Activated CD8-positive, alpha-beta T cell treated with anti-CD3 and anti-CD28 coated beads, Interleukin-2, amount 10 ng/mL, durations not matched to agents 7 days and 5 days (primary cell): ENCODE measurements around the gene ARPC1A. TPM values are rescaled to one million over a fixed set of nuclear protein-coding genes. Genes with fewer than 3 reads are reported as not detected.

Source experiments
- ATAC-seq: fragments of 150-1000 bp; cut with Tn5 transposase; one replicate; pipeline ENCODE4 v1.10.0; 2021; ENCODE audit warnings: moderate library complexity
- CTCF ChIA-PET: fragments of 350-600 bp; sonication (Branson Sonifier 250); formaldehyde crosslinking; loops from one replicate; lab custom pipeline; 2021; ENCODE audit warnings: antibody characterized with exemption; lab: Charles Lee
- POLR2A ChIA-PET: fragments of 350-600 bp; sonication (Branson Sonifier 250); formaldehyde crosslinking; loops from one replicate; lab custom pipeline; 2021; ENCODE audit warnings: antibody characterized with exemption; lab: Charles Lee
- DNase-seq: peaks from one replicate; pipeline ENCODE4 v3.0.0-alpha.2; 2020
- H3K27ac Mint-ChIP-seq: one replicate; pipeline ENCODE4 v1.8.0; 2021; ENCODE audit warnings: mild to moderate bottlenecking, mixed read lengths
- H3K27me3 Mint-ChIP-seq: one replicate; pipeline ENCODE4 v1.8.0; 2021; ENCODE audit warnings: low read depth, mixed read lengths
- H3K36me3 Mint-ChIP-seq: one replicate; pipeline ENCODE4 v1.8.0; 2021; ENCODE audit warnings: low read depth, mixed read lengths
- H3K4me1 Mint-ChIP-seq: one replicate; pipeline ENCODE4 v1.8.0; 2021; ENCODE audit warnings: low read depth, mixed read lengths
- H3K4me3 Mint-ChIP-seq: one replicate; pipeline ENCODE4 v1.8.0; 2021; ENCODE audit warnings: mild to moderate bottlenecking, mixed read lengths
- H3K9me3 Mint-ChIP-seq: one replicate; pipeline ENCODE4 v1.8.0; 2022; ENCODE audit warnings: mixed read lengths; ENCODE audit not compliant: insufficient read depth
- total RNA-seq, 2 experiments: library from RNA; stranded (reverse); gene quantifications; one replicate each; pipeline ENCODE4 v1.2.3, GENCODE V29; 2021

Gene ARPC1A
- total RNA-seq, 2 experiments from 2014 or later = 51.4 to 56.1 TPM

DNA sequence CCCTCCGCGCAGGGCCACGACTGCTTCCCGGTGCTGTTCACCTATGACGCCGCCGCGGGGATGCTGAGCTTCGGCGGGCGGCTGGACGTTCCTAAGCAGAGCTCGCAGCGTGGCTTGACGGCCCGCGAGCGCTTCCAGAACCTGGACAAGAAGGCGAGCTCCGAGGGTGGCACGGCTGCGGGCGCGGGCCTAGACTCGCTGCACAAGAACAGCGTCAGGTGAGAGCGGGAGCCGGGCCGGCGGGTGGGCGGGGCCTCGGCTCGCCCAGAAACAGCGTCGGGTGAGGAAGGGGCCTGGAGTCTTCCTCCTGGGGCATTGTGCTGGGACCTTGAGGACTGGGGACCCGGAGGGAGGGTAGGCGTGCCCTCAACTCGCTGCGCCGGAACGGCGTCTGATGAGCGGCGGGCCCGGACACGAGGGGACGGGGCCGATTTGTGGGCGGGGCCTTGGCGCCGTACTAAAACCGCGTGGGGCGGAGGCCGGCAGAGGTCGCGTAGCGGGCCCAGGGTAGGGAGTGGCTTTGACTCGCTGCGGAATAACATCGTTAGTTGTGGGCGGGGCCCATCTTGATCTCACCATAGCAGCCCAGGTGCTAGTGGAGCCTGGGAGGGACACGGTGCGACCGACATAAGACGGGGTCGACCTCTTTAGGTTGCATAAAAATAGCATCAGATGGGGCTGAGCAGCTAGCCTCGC lies 67.1 kb downstream of the ARPC1A start:
- Mint-ChIP-seq H3K27me3 (no peaks in the 10 kb centered on the region), H3K36me3 (peaks cover 72% of the 10 kb centered on the region), H3K4me3 (peak overlapping the region; percentile 62), H3K9me3 (no peaks in the 10 kb centered on the region), H3K27ac (peak overlapping the region; percentile 86), H3K4me1 (peaks cover 32% of the 10 kb centered on the region)
- ATAC-seq (peak; percentile 96), DNase-seq (peak; percentile 89)
- POLR2A ChIA-PET = interaction anchor here (0.5 to 3.1 kb wide), 7 partner anchors 8 to 50 kb away, joined by 3 to 23 read pairs (median 6); partner anchors contain the start of genes BUD31 and PDAP1
- CTCF ChIA-PET = interaction anchor here (1.0 to 4.5 kb wide), 2 partner anchors 15 to 27 kb away, joined by 3 to 17 read pairs; partner anchors contain the start of genes BUD31 and PDAP1

DNA sequence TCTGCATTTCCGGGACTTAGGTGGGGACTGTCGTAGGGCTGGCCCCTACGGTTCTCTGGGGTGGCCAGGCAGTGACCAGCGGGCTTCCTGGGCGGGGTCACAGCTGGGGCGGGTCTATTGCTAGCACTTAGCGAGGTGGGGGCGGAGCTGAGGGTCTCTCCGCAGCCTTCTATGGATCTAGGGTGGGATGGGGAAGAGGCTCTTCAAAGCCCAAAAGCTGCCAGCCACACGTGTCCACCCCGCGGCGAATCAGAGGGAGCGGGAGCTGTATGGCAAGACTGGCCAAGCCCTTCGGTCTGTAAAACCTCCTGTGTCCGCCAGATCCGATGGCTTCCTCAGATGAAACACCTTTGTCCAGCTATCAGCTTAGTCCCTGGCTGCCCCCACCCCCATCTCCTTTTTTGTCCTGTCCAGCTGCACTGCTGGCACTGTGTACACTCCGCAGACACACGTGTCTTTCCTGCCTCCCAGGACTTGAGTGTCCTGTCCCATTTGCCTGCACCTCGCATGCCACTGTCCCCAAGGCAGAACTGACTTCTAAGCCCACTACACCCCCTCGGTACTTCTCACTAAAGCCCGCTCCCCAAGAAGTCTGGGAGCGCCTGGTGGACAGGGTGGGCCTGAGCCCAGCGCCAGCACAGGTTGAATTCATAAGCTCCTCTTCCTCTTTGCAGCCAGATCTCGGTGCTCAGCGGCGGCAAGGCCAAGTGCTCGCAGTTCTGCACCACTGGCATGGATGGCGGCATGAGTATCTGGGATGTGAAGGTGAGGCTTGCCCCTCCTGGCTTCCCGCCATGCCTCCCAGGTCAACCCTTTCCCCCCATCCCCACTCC lies 67.9 kb downstream of the ARPC1A start:
- Mint-ChIP-seq H3K27me3 (no peaks in the 10 kb centered on the region), H3K9me3 (no peaks in the 10 kb centered on the region), H3K4me3 (peak overlapping the region; percentile 62), H3K27ac (peak overlapping the region; percentile 86), H3K36me3 (peaks cover 71% of the 10 kb centered on the region), H3K4me1 (peaks cover 33% of the 10 kb centered on the region)
- POLR2A ChIA-PET = interaction anchor here (0.5 to 3.1 kb wide), 8 partner anchors 11 to 514 kb away, joined by 3 to 23 read pairs (median 3); partner anchors contain the start of genes BUD31 and PDAP1
- DNase-seq (no peak), ATAC-seq (no peak)
- CTCF ChIA-PET = interaction anchor here (1.0 to 4.5 kb wide), 2 partner anchors 14 to 28 kb away, joined by 3 to 17 read pairs; partner anchors contain the start of genes BUD31 and PDAP1

DNA sequence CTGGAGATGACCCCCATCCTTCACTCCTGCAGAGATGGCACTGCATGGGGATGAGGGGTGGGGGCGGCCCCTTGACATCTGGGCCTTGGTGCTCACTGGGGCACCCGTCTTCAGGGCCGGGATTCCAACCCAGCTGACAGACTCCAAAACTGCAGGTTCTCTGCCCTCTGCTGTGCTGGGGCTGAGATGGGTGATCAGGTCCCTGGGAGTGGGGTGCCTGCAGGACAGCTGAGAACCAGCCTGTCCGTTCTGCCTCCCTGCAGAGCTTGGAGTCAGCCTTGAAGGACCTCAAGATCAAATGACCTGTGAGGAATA lies 68.4 kb downstream of the ARPC1A start:
- no peaks in the 10 kb centered on the region for H3K27me3 Mint-ChIP-seq
- H3K4me3 Mint-ChIP-seq = no peak overlapping the region
- H3K36me3 Mint-ChIP-seq = peaks cover 73% of the 10 kb centered on the region
- H3K4me1 Mint-ChIP-seq = peaks cover 37% of the 10 kb centered on the region
- H3K9me3 Mint-ChIP-seq = no peaks in the 10 kb centered on the region
- ATAC-seq = no peak
- ChIA-PET CTCF (interaction anchor here (4.5 kb wide), 1 partner anchor 14 kb away, joined by 17 read pairs; the partner anchor contains the start of genes BUD31 and PDAP1), POLR2A (interaction anchor here (0.5 to 3.1 kb wide), 7 partner anchors 10 to 514 kb away, joined by 3 to 23 read pairs (median 3); partner anchors contain the start of genes BUD31 and PDAP1)
- H3K27ac Mint-ChIP-seq = peak overlapping the region; percentile 15
- no peak for DNase-seq

DNA sequence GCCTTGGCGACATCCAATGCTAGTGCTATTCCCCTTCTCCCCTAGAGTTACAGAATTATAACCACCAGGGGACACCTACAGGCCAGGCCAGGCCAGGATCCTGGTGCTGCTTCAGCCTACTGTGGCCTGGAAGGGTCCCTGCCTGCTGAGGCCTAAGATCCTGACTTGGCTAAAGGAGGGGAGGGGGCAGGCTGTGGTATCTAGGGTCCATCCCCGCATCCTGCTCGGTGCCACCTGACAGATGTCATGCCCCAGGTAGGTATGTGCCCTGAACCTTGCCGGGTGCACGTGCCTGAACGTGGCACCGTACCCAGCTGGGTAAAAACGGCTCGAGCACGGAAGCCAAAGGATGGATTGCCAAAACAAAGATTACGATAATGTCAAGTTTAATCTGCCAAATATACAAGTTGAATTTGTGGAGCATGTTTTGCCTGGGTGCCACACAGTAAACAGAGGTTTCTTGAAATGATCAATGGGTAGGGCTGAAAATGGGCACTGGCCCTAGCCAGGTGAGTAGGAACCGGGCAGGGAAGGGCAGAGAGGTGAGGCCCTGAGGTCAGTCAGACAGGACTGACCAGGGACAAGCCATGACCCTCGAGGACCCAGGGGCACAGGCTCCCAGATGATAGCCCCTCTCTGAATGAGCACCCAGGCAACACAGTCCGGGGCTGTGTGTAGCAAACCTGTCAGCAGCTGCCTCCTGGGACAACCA lies 70.1 kb downstream of the ARPC1A start:
- DNase-seq = no peak
- no peak overlapping the region for H3K27ac Mint-ChIP-seq
- no peak overlapping the region for H3K4me3 Mint-ChIP-seq
- ChIA-PET CTCF (interaction anchor here (4.5 kb wide), 1 partner anchor 12 kb away, joined by 17 read pairs; the partner anchor contains the start of genes BUD31 and PDAP1), POLR2A (interaction anchor here (1.0 to 1.2 kb wide), 3 partner anchors 10 to 15 kb away, joined by 3 read pairs; partner anchors contain the start of genes BUD31 and PDAP1)
- H3K9me3 Mint-ChIP-seq = no peaks in the 10 kb centered on the region
- ATAC-seq = no peak
- peaks cover 75% of the 10 kb centered on the region for H3K36me3 Mint-ChIP-seq
- peaks cover 36% of the 10 kb centered on the region for H3K4me1 Mint-ChIP-seq
- H3K27me3 Mint-ChIP-seq = no peaks in the 10 kb centered on the region

DNA sequence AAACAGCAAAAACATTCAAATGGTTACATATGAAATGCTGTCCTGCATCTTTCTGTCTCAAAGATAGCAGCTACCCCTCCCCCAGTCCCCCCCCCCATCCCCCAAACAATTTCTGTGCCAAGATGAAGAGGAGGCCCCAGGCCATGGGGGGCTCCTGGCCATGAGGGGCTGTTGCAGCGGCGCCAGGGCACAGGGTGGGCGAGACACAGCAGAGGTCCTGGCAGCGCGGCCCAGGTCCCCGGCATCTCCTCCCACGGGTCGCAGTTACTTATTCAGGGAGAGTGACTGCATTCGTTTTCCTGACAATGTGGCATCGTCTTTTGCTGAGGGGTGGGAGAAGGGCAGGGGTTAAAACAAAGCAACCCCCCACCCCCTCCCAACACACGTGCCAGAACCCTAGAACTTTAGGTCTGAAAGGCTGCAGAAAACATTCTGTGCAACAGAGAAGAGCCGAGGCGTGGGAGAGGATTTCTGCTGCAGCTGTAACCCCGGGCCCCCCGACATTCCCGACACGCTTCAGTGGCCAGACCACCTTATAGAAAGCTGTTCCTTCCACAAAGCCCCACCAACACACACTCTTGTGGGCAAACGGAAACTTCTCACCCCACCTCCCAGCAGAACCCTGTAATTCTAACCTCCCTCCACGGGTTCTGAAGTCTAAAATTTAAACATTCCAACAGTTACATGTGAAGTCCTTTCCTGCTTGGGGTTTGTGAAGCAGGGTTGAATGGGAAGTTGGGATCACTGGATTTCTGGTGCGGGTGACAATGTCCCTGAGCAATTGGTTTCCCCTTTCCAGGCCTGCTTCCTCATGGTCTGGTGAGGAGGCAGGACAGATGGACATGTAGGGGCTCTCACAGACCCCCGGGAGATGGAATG lies 71.0 kb downstream of the ARPC1A start:
- Mint-ChIP-seq H3K9me3 (no peaks in the 10 kb centered on the region), H3K27ac (peak overlapping the region; percentile 56), H3K36me3 (peaks cover 76% of the 10 kb centered on the region), H3K4me1 (peaks cover 29% of the 10 kb centered on the region), H3K4me3 (no peak overlapping the region), H3K27me3 (no peaks in the 10 kb centered on the region)
- CTCF ChIA-PET = no interaction called here
- POLR2A ChIA-PET = interaction anchor here (1.0 to 1.2 kb wide), 3 partner anchors 10 to 16 kb away, joined by 3 read pairs; partner anchors contain the start of genes BUD31 and PDAP1
- ATAC-seq (no peak), DNase-seq (no peak)

DNA sequence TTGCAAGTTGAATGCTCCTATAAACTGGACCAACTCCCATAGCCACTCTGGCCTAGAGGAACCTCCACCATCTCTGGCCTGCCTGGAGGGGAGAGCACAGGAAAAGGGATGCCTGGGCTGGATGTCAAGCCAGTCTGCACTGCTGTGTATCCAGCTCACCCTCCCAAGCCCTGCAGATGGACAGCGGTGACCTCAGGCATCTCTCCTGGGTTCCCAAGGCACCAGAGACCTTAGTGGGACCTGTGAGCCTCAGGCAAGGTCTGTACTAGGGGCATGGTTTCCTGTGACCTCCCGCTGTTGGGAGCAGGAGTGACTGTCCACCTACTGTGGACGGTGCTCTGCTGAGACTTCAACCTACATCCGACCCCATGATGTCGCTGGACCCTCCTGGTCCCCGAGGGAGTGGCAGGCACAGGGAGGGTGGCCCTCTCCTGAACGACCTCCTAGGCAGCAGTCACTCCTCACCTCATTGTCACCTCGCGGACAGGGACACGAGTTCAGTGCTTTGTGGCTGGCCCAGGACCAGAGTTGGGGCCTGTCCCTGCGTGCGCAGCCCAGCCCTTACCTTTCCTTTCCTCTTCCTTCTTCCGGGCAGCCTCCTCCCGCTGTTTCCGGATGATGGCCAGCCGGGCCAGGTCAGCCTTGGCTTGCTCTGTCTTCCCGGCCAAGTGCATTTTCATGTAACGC lies 71.7 kb downstream of the ARPC1A start:
- ChIA-PET CTCF (no interaction called here), POLR2A (interaction anchor here (1.2 kb wide), 2 partner anchors 9 to 17 kb away, joined by 3 read pairs; no protein-coding TSS in a partner anchor)
- H3K4me1 Mint-ChIP-seq = peaks cover 22% of the 10 kb centered on the region
- ATAC-seq (no peak), DNase-seq (no peak)
- no peak overlapping the region for H3K4me3 Mint-ChIP-seq
- H3K9me3 Mint-ChIP-seq = no peaks in the 10 kb centered on the region
- peak overlapping the region; percentile 56 for H3K27ac Mint-ChIP-seq
- no peaks in the 10 kb centered on the region for H3K27me3 Mint-ChIP-seq
- H3K36me3 Mint-ChIP-seq = peaks cover 72% of the 10 kb centered on the region

DNA sequence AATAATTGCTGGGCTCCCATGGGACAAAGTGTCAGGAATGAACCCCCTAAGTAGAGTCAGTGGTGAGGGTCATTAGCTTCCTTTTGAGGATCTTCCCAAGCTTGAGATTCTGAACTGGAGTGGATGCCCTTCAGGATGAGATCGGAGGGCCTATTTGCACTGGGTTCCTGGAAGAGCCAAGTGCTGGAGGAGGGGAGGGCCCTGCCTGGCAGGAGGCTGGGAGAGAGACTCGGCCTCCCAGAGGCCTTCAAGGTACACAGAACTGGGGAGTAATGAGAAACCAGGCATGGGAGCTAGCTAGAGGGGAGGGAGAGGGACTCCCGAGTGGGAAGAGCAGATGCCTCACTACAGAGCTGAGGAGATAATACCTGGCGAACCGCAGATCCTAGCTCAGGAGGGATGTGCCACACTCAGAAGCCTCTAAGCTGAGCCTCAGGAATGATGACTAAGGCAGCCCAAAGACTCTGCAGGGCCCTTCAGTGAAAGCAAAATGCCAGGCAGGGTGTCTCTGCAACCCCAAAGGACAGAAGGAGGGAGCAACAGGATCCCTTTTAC lies 73.3 kb downstream of the ARPC1A start:
- Mint-ChIP-seq H3K4me1 (peaks cover 11% of the 10 kb centered on the region), H3K4me3 (no peak overlapping the region), H3K9me3 (no peaks in the 10 kb centered on the region), H3K27me3 (no peaks in the 10 kb centered on the region), H3K36me3 (peaks cover 71% of the 10 kb centered on the region), H3K27ac (peak overlapping the region; percentile 56)
- POLR2A ChIA-PET = interaction anchor here (0.7 to 3.1 kb wide), 8 partner anchors 9 to 39 kb away, joined by 3 to 23 read pairs (median 3); partner anchors contain the start of genes ARPC1B, BUD31, CPSF4 and PDAP1
- CTCF ChIA-PET = interaction anchor here (1.0 to 1.6 kb wide), 2 partner anchors 9 to 12 kb away, joined by 3 to 10 read pairs; partner anchors contain the start of genes BUD31 and PDAP1
- no peak for ATAC-seq
- DNase-seq = no peak

DNA sequence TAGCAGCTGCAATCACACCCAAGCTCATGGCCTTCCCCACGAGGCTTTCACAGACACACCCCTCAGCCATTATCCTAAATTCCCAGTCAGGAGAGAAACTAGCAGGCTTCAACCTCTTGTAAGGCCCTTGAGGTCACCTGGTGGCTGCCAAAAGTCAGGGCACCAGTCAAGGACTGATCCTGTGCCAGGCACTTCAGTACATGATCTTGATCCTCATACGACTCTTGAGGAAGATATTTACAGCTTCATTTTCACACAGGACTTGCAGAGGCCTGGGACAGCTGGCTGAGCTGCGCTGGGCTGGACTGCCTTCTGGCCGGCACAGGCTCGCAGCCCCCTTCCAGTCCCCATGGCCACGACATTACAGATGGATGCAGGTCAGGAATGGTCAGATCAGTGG lies 73.9 kb downstream of the ARPC1A start:
- no peaks in the 10 kb centered on the region for H3K27me3 Mint-ChIP-seq
- H3K27ac Mint-ChIP-seq = peak overlapping the region; percentile 60
- no peak for ATAC-seq
- POLR2A ChIA-PET = interaction anchor here (1.4 to 3.1 kb wide), 4 partner anchors 9 to 25 kb away, joined by 3 to 23 read pairs (median 3); partner anchors contain the start of genes ARPC1B, BUD31 and PDAP1
- H3K36me3 Mint-ChIP-seq = peaks cover 69% of the 10 kb centered on the region
- CTCF ChIA-PET = interaction anchor here (1.5 to 1.6 kb wide), 2 partner anchors 8 to 9 kb away, joined by 4 to 10 read pairs; partner anchors contain the start of genes BUD31 and PDAP1
- peaks cover 14% of the 10 kb centered on the region for H3K4me1 Mint-ChIP-seq
- no peak overlapping the region for H3K4me3 Mint-ChIP-seq
- no peak for DNase-seq
- no peaks in the 10 kb centered on the region for H3K9me3 Mint-ChIP-seq

DNA sequence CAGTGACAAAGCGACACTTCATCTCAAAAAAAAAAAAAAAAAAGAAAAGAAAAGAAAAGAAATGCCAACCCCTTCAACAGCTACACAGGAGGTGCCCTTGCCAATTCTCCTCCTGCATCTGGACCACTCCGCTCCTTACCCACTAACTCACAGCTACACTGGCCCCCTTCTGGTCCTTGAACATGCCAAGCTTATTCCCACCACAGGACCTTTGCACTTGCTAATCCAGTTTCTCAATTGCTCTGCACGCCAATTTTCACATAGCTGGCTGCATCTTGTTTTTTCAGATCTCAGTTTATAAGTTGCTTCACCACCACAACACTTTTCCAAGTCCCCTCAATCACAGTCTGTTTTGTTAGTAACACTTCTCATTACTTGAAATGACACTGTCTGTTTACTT lies 77.2 kb downstream of the ARPC1A start:
- Mint-ChIP-seq H3K4me3 (no peak overlapping the region), H3K4me1 (peaks cover 34% of the 10 kb centered on the region), H3K27ac (peak overlapping the region; percentile 19), H3K27me3 (no peaks in the 10 kb centered on the region), H3K36me3 (peaks cover 44% of the 10 kb centered on the region), H3K9me3 (no peaks in the 10 kb centered on the region)
- POLR2A ChIA-PET = no interaction called here
- DNase-seq (no peak), ATAC-seq (no peak)
- CTCF ChIA-PET = no interaction called here
